GM15510 (cell line): ENCODE results near the gene TPSB2.
"Not testable (repeated sequence)": the region's sequence is repeated elsewhere in the genome, so short reads cannot be mapped to it uniquely, and the experiment has no call there.

Experiments used
- POLR2A ChIP-seq: IDR thresholded peaks from 3 replicates; pipeline ENCODE4 v1.6.1; 2011; ENCODE audit warnings: borderline replicate concordance; ENCODE audit not compliant: insufficient read length; ENCODE audit errors: extremely low read depth

TPSB2 gene

DNA sequence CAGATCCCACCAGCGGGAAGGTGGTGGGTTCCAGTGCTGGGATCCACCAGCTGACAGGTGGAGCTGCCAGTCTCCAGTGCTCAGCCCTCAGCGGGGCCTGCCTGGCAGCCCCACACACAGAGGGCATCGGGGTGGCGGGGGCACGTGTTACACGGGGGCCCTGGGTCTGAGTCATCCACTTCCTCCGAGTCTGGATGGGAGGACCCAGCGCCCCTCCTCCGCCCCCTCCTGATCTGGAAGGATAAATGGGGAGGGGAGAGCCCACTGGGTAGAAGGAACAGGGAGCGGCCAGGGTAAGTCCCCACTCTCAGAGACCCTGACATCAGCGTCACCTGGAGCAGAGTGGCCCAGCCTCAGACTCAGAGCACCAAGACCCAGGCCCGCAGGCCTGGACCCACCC, 10.5 kb upstream of the TPSB2 start, which contains the start of gene TPSAB1:
Gene TPSAB1 (plus strand): TSS at position 270 of the 400 bp plus-strand sequence. CDS start 234 bp downstream, outside the sequence.
- TF ChIP-seq POLR2A, result not testable (repeated sequence)

DNA sequence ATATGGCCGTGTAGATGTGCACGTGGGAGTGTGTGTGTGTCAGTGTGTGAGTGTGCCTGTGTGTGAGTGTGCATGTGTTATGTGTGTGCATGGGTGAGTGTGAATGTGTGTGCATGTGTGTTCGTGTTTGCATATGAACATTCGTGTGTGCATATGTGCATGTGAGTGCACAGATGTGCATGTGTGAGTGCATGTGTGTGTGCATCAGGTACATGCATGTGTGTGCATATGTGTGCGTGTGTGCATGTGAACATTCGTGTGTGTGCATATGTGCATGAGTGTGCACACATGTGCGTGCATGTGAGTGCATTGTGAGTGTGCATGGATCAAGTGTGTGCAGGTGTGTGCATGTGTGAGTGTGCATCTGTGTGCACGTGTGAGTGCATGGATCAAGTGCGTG, 8.0 kb upstream of the TPSB2 start:
- no peak for TF ChIP-seq POLR2A

DNA sequence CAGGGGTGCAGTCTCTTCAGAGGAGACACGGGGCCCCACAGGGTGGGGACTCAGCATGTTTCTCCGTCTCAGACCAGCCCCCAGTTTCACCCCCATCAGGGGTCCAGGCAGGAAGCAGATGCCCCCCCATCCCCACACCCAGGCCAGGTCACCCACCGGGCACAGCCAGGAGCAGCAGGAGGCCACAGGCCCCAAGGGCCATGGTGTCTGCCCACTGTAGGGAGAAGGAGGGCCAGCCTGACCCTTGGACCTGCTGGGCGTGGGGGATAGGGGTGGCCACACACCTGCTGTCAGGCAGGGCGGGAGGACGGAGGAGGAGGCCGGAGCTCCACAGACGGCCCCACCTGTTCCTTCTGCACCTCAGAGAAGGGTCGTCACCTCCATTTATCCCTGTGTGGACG, 4.9 kb downstream of the TPSB2 start, which contains the start of gene TPSG1:
Gene TPSG1 (minus strand): TSS at position 218 of the 401 bp plus-strand sequence. CDS start 16 bp downstream, at position 202.
- no peak for TF ChIP-seq POLR2A

DNA sequence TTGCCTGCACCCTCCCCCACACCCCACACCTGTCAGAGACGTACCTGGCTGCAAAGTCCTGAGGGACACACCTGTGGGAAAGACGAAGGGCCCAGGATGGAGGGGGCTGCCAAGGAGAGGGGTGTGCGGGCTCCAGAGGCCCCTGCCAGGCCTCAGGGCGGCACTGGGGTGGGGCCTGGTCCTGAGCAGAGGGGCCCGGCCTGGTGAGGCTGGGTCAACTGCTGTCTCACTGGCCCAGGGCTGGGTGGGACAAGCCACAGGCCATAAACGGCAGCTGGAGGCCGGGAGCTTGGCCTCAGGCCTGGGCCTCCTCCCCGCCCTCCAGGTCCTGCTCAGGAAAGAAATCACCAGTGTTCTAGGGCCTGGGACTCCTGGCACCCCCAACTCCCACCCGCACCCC, 5.4 kb downstream of the TPSB2 start:
- TF ChIP-seq POLR2A, result no peak

DNA sequence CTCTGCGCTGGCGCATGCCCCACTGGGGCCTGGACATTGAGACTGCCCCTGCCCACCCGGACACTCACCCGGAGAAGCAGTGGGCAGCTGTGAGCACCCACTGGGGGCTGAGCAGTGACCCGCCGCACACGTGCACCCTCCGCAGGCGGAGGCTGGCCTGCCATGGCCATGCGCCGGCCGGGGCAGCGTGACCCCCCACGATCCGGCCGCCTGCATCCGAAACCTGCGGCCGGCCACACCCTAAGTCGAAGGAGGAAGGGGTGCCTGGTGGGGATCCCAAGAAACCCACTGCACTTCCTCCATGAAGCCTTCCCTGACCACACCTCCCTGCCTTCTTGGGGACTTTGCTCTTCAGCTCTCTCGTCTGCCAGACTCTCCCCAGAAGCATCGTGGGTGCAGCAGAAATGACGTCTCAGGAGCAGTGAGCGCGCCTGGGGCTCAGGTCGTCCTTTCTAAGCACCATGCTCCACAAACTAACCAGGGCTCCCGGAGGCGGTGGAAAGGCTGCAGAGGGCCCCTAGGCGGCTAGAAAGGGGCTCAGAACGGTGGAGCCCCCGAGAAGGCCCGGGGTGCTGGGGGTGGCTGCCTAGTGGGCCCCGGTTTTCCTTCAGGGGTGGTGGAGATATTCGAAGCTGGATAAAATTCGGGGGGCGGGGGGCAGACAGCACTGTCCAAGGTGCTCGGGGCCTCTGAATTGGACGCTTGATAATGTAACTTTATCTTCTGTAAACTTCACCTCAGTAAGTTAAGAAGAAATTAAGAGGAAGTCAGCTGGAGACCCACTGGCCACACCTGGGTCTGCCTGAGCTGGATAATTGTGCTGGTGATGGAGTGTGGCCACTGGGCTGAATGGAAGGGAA, 6.4 kb downstream of the TPSB2 start:
- no peak for TF ChIP-seq POLR2A

DNA sequence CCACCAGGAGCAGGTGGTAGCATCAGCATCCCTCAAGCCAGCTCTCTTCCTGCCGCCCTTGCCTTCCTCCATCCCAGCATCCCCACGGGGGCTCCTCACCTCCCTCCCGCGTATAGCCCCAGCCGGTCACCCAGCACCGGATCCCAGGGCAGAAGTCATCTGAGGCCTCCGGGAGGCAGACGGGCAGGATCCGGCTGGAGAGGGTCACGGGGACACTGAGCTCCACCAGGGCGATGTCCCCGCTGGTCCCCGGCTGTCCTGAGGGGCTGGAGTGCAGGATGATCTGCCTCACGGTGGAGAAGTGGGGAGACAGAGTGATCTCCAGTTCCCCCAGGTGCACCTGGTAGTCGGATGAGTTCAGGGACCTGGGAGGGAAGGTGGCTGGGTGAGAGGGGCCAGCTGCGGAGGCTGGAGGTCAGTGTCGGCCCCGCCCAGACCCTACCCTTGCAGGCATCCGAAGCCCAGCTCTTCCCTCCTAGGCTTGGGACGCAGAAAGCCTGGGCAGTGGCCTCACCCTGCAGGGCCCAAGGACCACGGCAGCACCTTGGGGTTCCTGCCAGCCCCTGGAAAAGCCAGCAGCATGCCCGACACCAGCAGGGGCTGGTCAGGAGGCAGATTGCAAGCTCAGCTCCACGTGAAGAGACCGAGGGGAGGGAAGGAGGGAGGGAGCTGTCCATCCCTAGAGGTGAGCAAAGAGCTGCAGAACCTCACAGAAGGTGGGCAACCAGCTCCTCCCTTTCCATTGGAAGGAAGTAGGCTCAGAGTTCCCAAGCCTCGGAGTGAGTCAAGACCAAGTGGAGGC, 7.2 kb downstream of the TPSB2 start:
- TF ChIP-seq POLR2A, result no peak

DNA sequence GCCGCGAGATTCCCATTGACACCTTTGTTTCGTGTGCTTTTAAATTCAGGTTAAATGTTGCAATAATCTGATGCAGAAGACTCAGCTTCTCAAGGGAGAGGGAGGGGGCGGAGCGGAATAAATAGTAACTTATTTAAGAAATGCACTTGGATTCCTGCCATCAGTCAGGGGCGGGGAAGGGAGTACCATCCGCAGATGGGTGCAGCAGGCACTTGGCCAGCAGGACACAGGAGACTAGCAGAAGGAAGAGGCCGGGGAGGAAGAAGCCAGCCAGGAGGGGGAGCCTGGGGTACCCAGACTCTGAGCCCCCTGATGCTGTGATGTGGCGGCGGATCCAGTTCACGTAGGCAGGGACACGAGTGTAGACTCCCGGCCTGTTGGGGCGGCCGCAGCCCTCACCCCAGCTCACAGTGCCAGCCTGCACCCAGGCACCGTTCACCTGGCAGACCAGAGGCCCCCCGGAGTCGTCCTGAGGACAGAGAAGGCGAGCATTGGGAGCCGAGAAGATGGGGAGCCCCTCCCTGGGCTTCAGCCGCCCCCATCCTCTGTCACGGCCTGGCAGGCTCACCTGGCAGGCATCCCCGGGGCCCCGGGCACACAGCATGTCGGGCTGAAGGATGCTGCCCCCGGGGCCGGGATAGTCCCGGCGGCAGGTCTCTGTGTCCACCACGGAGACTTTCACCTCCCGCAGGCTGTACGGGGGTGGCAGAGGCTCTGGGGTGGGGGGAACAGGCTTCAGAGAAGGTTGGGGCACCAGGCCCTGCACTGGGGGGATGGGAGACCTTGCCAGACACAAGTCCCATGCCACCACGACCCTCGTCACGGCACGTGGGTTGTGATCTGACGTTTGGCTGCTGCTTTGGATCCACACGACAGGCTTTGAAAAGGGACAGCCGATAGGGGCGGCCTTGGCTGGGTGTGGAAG, 8.1 kb downstream of the TPSB2 start:
- TF ChIP-seq POLR2A, result no peak

DNA sequence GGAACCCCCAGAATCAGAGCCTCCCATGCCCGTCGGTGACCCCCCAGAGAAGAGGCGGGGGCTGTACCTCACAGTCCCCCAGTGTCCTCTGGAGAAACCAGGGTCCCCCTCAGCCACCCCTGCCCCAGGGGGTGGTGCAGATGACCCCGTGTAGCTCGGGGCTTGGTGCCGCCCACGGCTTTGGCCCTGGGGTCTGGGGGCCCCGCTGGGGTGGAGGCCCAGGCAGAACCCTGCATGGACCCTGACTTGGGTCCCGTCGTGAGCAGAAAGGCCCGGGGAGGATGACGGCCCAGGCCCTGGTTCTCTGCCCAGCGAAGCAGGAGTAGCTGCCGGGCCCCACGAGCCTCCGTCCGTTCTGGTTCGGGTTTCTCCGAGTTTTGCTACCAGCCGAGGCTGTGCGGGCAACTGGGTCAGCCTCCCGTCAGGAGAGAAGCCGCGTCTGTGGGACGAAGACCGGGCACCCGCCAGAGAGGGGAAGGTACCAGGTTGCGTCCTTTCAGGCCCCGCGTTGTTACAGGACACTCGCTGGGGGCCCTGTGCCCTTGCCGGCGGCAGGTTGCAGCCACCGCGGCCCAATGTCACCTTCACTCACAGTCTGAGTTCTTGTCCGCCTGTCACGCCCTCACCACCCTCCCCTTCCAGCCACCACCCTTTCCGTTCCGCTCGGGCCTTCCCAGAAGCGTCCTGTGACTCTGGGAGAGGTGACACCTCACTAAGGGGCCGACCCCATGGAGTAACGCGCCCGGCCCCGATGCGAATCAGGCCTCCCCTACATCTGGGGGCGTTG, 8.9 kb downstream of the TPSB2 start:
- no peak for TF ChIP-seq POLR2A

DNA sequence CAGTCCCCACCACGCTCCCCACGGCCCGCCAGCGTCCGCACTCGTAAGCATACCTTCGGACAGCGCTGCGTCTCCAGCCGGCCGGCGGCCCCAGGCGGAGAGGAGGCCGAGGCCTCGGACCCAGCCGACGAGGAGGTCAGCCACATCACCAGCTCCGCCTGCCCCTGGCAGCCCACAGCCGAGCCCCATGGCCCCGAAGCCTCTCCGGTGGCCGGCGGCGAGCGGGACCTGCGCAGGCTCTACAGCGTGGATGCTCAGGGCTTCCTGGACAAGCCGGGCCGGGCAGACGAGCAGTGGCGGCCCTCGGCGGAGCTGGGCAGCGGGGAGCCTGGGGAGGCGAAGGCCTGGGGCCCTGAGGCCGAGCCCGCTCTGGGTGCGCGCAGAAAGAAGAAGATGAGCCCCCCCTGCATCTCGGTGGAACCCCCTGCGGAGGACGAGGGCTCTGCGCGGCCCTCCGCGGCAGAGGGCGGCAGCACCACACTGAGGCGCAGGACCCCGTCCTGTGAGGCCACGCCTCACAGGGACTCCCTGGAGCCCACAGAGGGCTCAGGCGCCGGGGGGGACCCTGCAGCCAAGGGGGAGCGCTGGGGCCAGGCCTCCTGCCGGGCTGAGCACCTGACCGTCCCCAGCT, 9.8 kb downstream of the TPSB2 start:
- TF ChIP-seq POLR2A, result no peak

DNA sequence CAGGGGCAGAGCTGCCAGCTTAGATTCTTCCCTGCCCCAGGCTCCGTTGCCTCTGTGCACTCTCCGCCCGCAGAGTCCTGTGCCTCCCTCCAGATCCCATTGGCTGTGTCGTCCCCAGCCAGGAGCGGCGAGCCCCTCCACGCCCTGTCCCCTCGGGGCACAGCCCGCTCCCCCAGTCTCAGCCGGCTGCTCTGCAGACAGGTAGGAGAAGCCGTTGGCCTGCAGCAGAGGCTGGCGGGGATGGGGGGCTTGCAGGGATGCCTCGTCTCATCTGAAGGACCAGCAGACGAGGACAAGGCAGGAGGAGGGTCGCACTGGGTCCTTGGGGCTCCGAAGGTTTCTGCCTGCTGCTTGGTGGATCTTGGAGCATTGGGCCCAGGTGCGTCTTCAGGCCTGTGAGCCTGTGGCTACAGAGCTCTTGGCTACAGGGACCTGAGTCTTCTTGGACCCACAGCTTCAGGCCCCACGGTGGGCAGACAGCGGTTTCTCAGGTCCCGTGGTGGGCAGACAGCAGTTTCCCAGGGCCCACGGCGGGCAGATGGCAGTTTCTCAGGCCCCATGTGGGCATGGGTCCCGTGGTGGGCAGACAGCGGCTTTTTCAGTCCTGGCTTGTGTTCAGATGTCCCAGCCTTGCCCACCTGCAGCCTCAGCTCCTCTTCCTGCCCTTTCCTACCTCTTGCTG, 10.9 kb downstream of the TPSB2 start:
- no peak for TF ChIP-seq POLR2A

DNA sequence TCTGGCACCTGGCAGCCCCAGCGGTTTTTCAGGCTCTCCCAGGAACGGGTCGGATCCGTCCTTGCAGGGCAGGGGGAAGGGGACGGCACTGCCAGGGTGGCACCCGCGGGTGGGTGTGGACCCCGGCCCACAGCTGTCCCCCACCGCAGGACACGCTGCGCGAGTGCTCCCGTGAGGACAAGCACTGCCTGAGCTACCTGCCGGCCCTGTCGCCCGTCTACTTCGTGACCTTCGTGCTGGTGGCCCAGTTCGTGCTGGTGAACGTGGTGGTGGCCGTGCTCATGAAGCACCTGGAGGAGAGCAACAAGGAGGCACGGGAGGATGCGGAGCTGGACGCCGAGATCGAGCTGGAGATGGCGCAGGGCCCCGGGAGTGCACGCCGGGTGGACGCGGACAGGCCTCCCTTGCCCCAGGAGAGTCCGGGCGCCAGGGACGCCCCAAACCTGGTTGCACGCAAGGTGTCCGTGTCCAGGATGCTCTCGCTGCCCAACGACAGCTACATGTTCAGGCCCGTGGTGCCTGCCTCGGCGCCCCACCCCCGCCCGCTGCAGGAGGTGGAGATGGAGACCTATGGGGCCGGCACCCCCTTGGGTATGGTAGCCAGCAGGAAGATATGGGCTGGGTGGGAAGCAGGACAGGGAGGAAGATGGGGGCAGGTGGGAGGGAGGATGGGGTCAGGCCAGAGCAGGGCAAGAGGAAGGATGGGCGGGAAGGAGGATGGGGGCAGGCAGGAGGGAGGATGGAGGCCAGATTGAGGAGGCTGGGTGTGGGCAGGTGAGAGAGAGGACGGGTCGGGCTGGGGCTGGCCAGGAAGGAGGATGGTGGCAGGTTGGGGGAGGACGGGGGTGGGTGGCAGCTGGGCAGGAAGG, 11.7 kb downstream of the TPSB2 start:
- TF ChIP-seq POLR2A, result no peak

DNA sequence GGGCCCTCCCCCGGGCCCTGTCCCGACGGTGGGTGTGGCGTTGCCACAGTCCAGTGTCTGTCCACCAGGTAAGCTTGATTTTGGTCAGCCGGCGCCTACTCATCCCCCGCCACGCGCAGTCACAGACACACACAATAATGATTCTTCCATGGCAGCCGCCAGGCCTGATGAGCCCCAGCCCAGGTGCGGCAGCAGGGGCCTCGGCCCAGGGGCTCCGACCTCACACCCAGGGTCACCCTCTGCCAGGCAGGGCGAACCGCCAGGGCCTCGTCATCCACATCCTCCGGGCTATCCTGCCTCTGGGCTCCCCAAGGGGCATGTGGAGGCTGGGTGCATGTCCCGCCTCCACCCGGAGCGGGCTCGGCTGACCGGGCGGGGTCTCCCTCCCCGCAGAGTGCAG, 12.5 kb downstream of the TPSB2 start:
- no peak for TF ChIP-seq POLR2A
